SK-N-SH treated with all-trans-retinoic acid at 6 μM for 48 hours (cell line): ENCODE data around the gene KIAA0825.
A peak's percentile ranks its signal among the peaks of the same experiment; 100 is the strongest.
"Not testable (repeated sequence)": the region's sequence is repeated elsewhere in the genome, so short reads cannot be mapped to it uniquely, and the experiment has no call there.

Source experiments
- ATAC-seq: fragments of 200-7000 bp; cut with Tn5 transposase; 3 replicates; pipeline ENCODE4 v1.9.1; 2020; ENCODE audit warnings: mild to moderate bottlenecking, moderate library complexity
- BACH2 ChIP-seq: fragments of 250-450 bp; sonication (Bioruptor Pico); IDR thresholded peaks from 2 replicates; pipeline ENCODE4 v1.9.0; 2021; ENCODE audit warnings: mild to moderate bottlenecking, borderline replicate concordance
- CSDC2 ChIP-seq: fragments of 250-450 bp; sonication (Bioruptor Pico); IDR thresholded peaks from 2 replicates; pipeline ENCODE4 v1.5.0; 2020; ENCODE audit warnings: mild to moderate bottlenecking, moderate library complexity
- GLIS3 ChIP-seq: fragments of 250-450 bp; sonication (Bioruptor Pico); IDR thresholded peaks from 2 replicates; pipeline ENCODE4 v1.5.0; 2020; ENCODE audit warnings: mild to moderate bottlenecking, moderate library complexity
- OSR1 ChIP-seq: fragments of 250-450 bp; sonication (Bioruptor Pico); IDR thresholded peaks from 2 replicates; pipeline ENCODE4 v1.8.0; 2022; ENCODE audit warnings: moderate library complexity, mild to moderate bottlenecking, inconsistent platforms
- POU6F1 ChIP-seq: fragments of 250-450 bp; sonication (Bioruptor Pico); IDR thresholded peaks from 2 replicates; pipeline ENCODE4 v1.8.0; 2021; ENCODE audit warnings: low read depth, mild to moderate bottlenecking, moderate library complexity, borderline replicate concordance
- PPARA ChIP-seq: fragments of 250-450 bp; sonication (Bioruptor Pico); IDR thresholded peaks from 2 replicates; pipeline ENCODE4 v1.5.0; 2020; ENCODE audit warnings: mild to moderate bottlenecking, borderline replicate concordance
- RARB ChIP-seq: fragments of 250-450 bp; sonication (Bioruptor Pico); IDR thresholded peaks from 2 replicates; pipeline ENCODE4 v1.8.0; 2021; ENCODE audit warnings: mild to moderate bottlenecking, moderate library complexity
- SNAI2 ChIP-seq: fragments of 250-450 bp; sonication (Bioruptor Pico); IDR thresholded peaks from 2 replicates; pipeline ENCODE4 v1.5.0; 2020; ENCODE audit warnings: mild to moderate bottlenecking, moderate library complexity
- TCF4 ChIP-seq: fragments of 250-450 bp; sonication (Bioruptor Pico); IDR thresholded peaks from 2 replicates; pipeline ENCODE4 v1.8.0; 2021; ENCODE audit warnings: mild to moderate bottlenecking, moderate library complexity, borderline replicate concordance
- TOX ChIP-seq: fragments of 250-450 bp; sonication (Bioruptor Pico); IDR thresholded peaks from 2 replicates; pipeline ENCODE4 v1.8.0; 2021; ENCODE audit warnings: mild to moderate bottlenecking, moderate library complexity, borderline replicate concordance
- TSHZ2 ChIP-seq: fragments of 250-450 bp; sonication (Bioruptor Pico); IDR thresholded peaks from 2 replicates; pipeline ENCODE4 v1.5.0; 2020; ENCODE audit warnings: mild to moderate bottlenecking, moderate library complexity
- ZC3H10 ChIP-seq: fragments of 250-450 bp; sonication (Bioruptor Pico); IDR thresholded peaks from 2 replicates; pipeline ENCODE4 v1.5.1; 2021; ENCODE audit warnings: mild to moderate bottlenecking, moderate library complexity
- ZFP3 ChIP-seq: fragments of 250-450 bp; sonication (Bioruptor Pico); IDR thresholded peaks from 2 replicates; pipeline ENCODE4 v1.5.0; 2020; ENCODE audit warnings: mild to moderate bottlenecking, moderate library complexity
- ZFP30 ChIP-seq: fragments of 450-650 bp; formaldehyde crosslinking; IDR thresholded peaks from 2 replicates; pipeline ENCODE4 v1.5.0; 2022; ENCODE audit warnings: mild to moderate bottlenecking, moderate library complexity
- ZNF565 ChIP-seq: fragments of 450-650 bp; formaldehyde crosslinking; conservative IDR thresholded peaks from 2 replicates; pipeline ENCODE4 v1.5.0; 2020; ENCODE audit warnings: low read depth, mild to moderate bottlenecking, moderate library complexity
- ZNF70 ChIP-seq: fragments of 450-650 bp; formaldehyde crosslinking; IDR thresholded peaks from 2 replicates; pipeline ENCODE4 v1.5.0; 2020; ENCODE audit warnings: mild to moderate bottlenecking, moderate library complexity
- ZNF8 ChIP-seq: fragments of 450-650 bp; formaldehyde crosslinking; IDR thresholded peaks from 2 replicates; pipeline ENCODE4 v1.5.0; 2020; ENCODE audit warnings: mild to moderate bottlenecking, moderate library complexity
- TF ChIP-seq, protein P1 (sequence below): fragments of 250-450 bp; sonication (Bioruptor Pico); IDR thresholded peaks from 2 replicates; pipeline ENCODE4 v1.8.0; 2020; ENCODE audit warnings: mild to moderate bottlenecking, moderate library complexity, borderline replicate concordance
- TF ChIP-seq, protein P2 (sequence below): fragments of 250-450 bp; sonication (Bioruptor Pico); IDR thresholded peaks from 2 replicates; pipeline ENCODE4 v1.5.1; 2021; ENCODE audit warnings: mild to moderate bottlenecking, moderate library complexity

The KIAA0825 gene

GRCh38 chr5:94173100-94173499 is 445.3 kb downstream of the KIAA0825 start:
- no peak for TF ChIP-seq CSDC2 (CRISPR knock-in tag)
- TF ChIP-seq TSHZ2 (CRISPR knock-in tag), result no peak
- TF ChIP-seq, all 23 proteins: peak for 0
- ATAC-seq, result no peak

DNA sequence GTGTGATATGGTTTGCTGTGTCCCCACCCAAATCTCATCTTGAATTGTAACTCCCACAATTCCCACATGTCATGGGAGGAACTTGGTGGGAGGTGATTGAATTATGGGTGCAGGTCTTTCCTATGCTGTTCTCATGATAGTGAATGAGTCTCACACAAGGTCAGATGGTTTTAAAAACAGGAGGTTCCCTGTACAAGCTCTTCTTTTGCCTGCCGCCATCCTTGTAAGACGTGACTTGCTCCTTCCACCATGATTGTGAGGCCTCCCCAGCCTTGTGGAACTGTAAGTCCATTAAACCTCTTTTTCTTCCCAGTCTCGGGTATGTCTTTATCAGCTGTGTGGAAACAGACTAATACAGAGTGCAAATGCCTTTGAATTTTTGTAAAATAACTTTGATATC is 447.3 kb downstream of the KIAA0825 start:
- ATAC-seq, result not testable (repeated sequence)

GRCh38 chr5:94170158-94170557 is 448.2 kb downstream of the KIAA0825 start:
- ATAC-seq, result not testable (repeated sequence)

DNA sequence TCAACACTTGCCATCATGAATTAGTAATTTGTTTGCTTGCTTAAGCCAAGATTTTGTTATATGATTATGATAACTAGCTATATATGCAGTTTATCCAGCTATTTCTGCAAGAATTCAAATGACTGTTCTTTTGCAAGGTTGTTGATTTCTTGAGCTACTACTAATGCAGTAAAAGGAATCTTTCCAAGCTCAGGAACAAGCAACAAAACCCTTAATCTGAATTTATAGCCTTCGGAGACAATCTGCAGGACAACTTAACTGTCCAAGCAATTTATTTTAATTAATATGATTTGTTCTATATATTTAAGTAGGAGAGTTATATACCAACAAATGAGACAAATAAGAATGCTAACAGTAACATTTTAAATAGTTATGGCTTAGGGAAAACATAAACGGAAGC is 450.3 kb downstream of the KIAA0825 start:
- ATAC-seq, result no peak
- peak; percentile 92 for TF ChIP-seq ZFP3 (CRISPR knock-in tag)
- TF ChIP-seq ZC3H10 (CRISPR knock-in tag), result no peak
- no peak for TF ChIP-seq ZNF70
- TF ChIP-seq, all 23 proteins: peak for 1

DNA sequence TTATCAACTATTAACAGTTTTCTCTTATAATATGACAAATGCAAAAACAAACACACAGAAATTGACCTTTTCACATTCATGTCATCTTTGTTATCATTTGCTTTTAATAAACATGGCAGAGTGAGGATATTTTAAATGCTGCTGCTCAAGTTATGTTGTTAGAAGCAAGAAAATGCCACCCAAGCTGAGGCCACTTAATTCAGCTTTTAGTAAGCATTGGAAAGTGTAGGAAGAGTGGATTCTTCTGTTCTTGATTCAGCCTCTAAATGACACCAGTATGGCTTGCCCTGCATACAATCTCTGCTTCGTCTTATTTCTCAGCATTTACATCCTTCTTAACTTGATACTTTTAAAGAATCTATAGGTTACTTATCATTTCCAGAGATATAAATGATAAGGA is 456.6 kb downstream of the KIAA0825 start:
- ATAC-seq, result no peak
- no peak for TF ChIP-seq OSR1
- TF ChIP-seq, protein P1, sequence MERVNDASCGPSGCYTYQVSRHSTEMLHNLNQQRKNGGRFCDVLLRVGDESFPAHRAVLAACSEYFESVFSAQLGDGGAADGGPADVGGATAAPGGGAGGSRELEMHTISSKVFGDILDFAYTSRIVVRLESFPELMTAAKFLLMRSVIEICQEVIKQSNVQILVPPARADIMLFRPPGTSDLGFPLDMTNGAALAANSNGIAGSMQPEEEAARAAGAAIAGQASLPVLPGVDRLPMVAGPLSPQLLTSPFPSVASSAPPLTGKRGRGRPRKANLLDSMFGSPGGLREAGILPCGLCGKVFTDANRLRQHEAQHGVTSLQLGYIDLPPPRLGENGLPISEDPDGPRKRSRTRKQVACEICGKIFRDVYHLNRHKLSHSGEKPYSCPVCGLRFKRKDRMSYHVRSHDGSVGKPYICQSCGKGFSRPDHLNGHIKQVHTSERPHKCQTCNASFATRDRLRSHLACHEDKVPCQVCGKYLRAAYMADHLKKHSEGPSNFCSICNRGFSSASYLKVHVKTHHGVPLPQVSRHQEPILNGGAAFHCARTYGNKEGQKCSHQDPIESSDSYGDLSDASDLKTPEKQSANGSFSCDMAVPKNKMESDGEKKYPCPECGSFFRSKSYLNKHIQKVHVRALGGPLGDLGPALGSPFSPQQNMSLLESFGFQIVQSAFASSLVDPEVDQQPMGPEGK (CRISPR knock-in tag), result no peak
- no peak for TF ChIP-seq ZNF70
- TF ChIP-seq TOX, result no peak
- TF ChIP-seq RARB, result no peak
- TF ChIP-seq ZFP30 (CRISPR knock-in tag), result no peak
- no peak for TF ChIP-seq PPARA (CRISPR knock-in tag)
- no peak for TF ChIP-seq ZFP3 (CRISPR knock-in tag)
- no peak for TF ChIP-seq ZNF565 (CRISPR knock-in tag)

DNA sequence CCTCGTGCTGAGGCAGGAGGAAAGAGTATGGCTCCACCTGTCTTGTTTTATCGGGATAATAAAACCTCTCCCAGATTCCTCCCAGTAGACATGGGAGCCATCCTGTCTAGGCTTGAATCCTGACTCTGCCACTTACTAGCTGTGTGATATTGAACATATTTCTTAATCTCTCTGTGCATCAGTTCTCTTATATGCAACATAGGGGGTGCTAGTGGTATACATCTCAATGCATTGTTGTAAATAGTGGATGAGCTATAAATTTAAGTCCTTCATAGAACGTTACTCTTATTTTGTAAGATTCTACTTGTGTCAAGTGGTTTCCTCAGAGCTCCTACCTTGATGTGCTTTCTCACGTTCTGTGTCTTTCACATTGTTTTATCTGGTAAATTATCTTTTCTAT is 459.3 kb downstream of the KIAA0825 start:
- no peak for ATAC-seq
- TF ChIP-seq ZFP3 (CRISPR knock-in tag), result no peak
- TF ChIP-seq ZNF8 (CRISPR knock-in tag), result no peak
- TF ChIP-seq RARB, result no peak
- no peak for TF ChIP-seq TOX
- TF ChIP-seq POU6F1 (CRISPR knock-in tag), result no peak
- no peak for TF ChIP-seq SNAI2 (CRISPR knock-in tag)
- no peak for TF ChIP-seq ZFP30 (CRISPR knock-in tag)
- no peak for TF ChIP-seq TCF4 (CRISPR knock-in tag)
- TF ChIP-seq, protein P2, sequence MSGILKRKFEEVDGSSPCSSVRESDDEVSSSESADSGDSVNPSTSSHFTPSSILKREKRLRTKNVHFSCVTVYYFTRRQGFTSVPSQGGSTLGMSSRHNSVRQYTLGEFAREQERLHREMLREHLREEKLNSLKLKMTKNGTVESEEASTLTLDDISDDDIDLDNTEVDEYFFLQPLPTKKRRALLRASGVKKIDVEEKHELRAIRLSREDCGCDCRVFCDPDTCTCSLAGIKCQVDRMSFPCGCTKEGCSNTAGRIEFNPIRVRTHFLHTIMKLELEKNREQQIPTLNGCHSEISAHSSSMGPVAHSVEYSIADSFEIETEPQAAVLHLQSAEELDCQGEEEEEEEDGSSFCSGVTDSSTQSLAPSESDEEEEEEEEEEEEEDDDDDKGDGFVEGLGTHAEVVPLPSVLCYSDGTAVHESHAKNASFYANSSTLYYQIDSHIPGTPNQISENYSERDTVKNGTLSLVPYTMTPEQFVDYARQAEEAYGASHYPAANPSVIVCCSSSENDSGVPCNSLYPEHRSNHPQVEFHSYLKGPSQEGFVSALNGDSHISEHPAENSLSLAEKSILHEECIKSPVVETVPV, result no peak
- no peak for TF ChIP-seq GLIS3 (CRISPR knock-in tag)
- no peak for TF ChIP-seq TSHZ2 (CRISPR knock-in tag)
- no peak for TF ChIP-seq PPARA (CRISPR knock-in tag)
- TF ChIP-seq BACH2 (CRISPR knock-in tag), result no peak
- no peak for TF ChIP-seq ZNF70
